IMR-90 (cell line): Measurements from ENCODE around the gene AKAP7.

ENCODE experiments used
- CEBPB ChIP-seq: IDR thresholded peaks from 2 replicates; pipeline ENCODE4 v1.6.1; 2012; ENCODE audit warnings: low read depth, low read length, improper control_type of control experiment
- CHD1 ChIP-seq: IDR thresholded peaks from 2 replicates; pipeline ENCODE4 v1.6.1; 2012; ENCODE audit warnings: low read depth, low read length, improper control_type of control experiment
- CTCF ChIP-seq: conservative IDR thresholded peaks from 2 replicates; pipeline ENCODE4 v1.5.1; 2012; ENCODE audit warnings: mild to moderate bottlenecking, low read depth, low read length, improper control_type of control experiment
- ELK1 ChIP-seq: fragments of 150-350 bp; IDR thresholded peaks from 2 replicates; pipeline ENCODE4 v1.6.1; 2016; ENCODE audit warnings: low read depth, mild to moderate bottlenecking, low read length, moderate library complexity, borderline replicate concordance
- FOS ChIP-seq: fragments of 150-350 bp; IDR thresholded peaks from 2 replicates; pipeline ENCODE4 v1.6.1; 2016; ENCODE audit warnings: low read depth, low read length
- MAFK ChIP-seq: IDR thresholded peaks from 2 replicates; pipeline ENCODE4 v1.6.1; 2012; ENCODE audit warnings: low read depth, low read length, improper control_type of control experiment
- MAZ ChIP-seq: IDR thresholded peaks from 2 replicates; pipeline ENCODE4 v1.6.1; 2012; ENCODE audit warnings: low read depth, mild to moderate bottlenecking, low read length, improper control_type of control experiment, moderate library complexity, borderline replicate concordance
- POLR2A ChIP-seq: IDR thresholded peaks from 2 replicates; pipeline ENCODE4 v1.6.1; 2012; ENCODE audit warnings: mild to moderate bottlenecking, low read depth, low read length
- RAD21 ChIP-seq: IDR thresholded peaks from 2 replicates; pipeline ENCODE4 v1.6.1; 2012; ENCODE audit warnings: low read length, improper control_type of control experiment
- RCOR1 ChIP-seq: IDR thresholded peaks from 2 replicates; pipeline ENCODE4 v1.6.1; 2012; ENCODE audit warnings: mild to moderate bottlenecking, low read length, improper control_type of control experiment; ENCODE audit not compliant: insufficient replicate concordance
- RFX5 ChIP-seq: IDR thresholded peaks from 2 replicates; pipeline ENCODE4 v1.8.0; 2012; ENCODE audit warnings: low read depth, mild to moderate bottlenecking, low read length, moderate library complexity
- SMC3 ChIP-seq: fragments of 150-350 bp; IDR thresholded peaks from 2 replicates; pipeline ENCODE4 v1.6.1; 2016; ENCODE audit warnings: low read depth, mild to moderate bottlenecking, antibody characterized with exemption, low read length, moderate library complexity
- USF2 ChIP-seq: fragments of 150-350 bp; IDR thresholded peaks from 2 replicates; pipeline ENCODE4 v1.6.1; 2017; ENCODE audit warnings: mild to moderate bottlenecking, antibody characterized with exemption, low read length, low read depth

- no peak for TF ChIP-seq CTCF
- TF ChIP-seq POLR2A, result no peak
- TF ChIP-seq RFX5, result no peak
- TF ChIP-seq CEBPB, result 0 out of 2 replicates have a peak, but pooled peaks have one; percentile 6
- TF ChIP-seq RCOR1, result no peak
- no peak for TF ChIP-seq CHD1
- TF ChIP-seq RAD21, result no peak
- no peak for TF ChIP-seq USF2
- TF ChIP-seq MAZ, result no peak
- TF ChIP-seq FOS, result no peak
- TF ChIP-seq SMC3, result no peak
- no peak for TF ChIP-seq ELK1
- TF ChIP-seq MAFK, result no peak
Observed at GRCh38 chr6:131231103-131231502, 95.8 kb downstream of the AKAP7 start.
